ENCODE results near the gene PCCB. TPM values are rescaled to one million over a fixed set of nuclear protein-coding genes. Genes with fewer than 3 reads are reported as not detected.
"Not testable (repeated sequence)": the region's sequence is repeated elsewhere in the genome, so short reads cannot be mapped to it uniquely, and the experiment has no call there.

Gene PCCB
- 10 to 100 TPM; 12.1 to 12.4 TPM for total RNA-seq
- polyA plus RNA-seq = 10 to 100 TPM; 26.3 to 47.1 TPM

- Mint-ChIP-seq H3K27ac (peak within 1 kb of the TSS; percentile 75 to 94 (median 90)), H3K36me3 (peaks cover 0 to 1% of the 10 kb centered on the region in 2 donors), H3K27me3 (no peaks in the 10 kb centered on the region), H3K4me3 (peak within 1 kb of the TSS; percentile 85 to 93 (median 90)), H3K9me3 (no peaks in the 10 kb centered on the region), H3K4me1 (peaks cover 15 to 26% (median 19%) of the 10 kb centered on the region in 4 donors)
- intact Hi-C loops (cut with micrococcal nuclease) = loop anchor here (1.0 to 5.0 kb wide), 7 partner anchors 54 to 764 kb away; partner anchors contain the start of genes MSL2 and STAG1
- DNase-seq = peak; percentile 93 to 96 (median 94)
- H3K27me3 ChIP-seq (ENCODE audit: insufficient read depth, low read length) = no peaks in the 10 kb centered on the region
- peak within 1 kb of the TSS; percentile 43 to 77 for H3K4me3 ChIP-seq (ENCODE audit: low read length in 2 of 2)
- ChIA-PET POLR2A (ENCODE audit: partially characterized antibody) (interaction anchor here (0.7 to 5.6 kb wide), 6 partner anchors 54 to 502 kb away, joined by 3 to 76 read pairs (median 4); partner anchors contain the start of genes MSL2 and STAG1), CTCF (ENCODE audit: partially characterized antibody) (interaction anchor here (0.7 to 4.2 kb wide), 5 partner anchors 8 to 764 kb away, joined by 3 to 45 read pairs (median 4); partner anchors contain the start of genes MSL2 and STAG1)
- H3K36me3 ChIP-seq (ENCODE audit: insufficient read depth, low read length) = no peaks in the 10 kb centered on the region
- peaks cover 17% of the 10 kb centered on the region for H3K4me1 ChIP-seq (ENCODE audit: insufficient read depth, low read length)
- no peaks in the 10 kb centered on the region for H3K9me3 ChIP-seq (ENCODE audit: control insufficient read depth in 1 of 2, low read length in 2 of 2)
- H3K27ac ChIP-seq (ENCODE audit: low read depth, low read length) = peak within 1 kb of the TSS; percentile 75
Observed at GRCh38 chr3:136250059-136250902, at the start of gene PCCB. Gene PCCB (plus strand): TSS chr3:136250340. CDS start chr3:136250376, 36 bp downstream.

GRCh38 chr3:136207489-136208115 lies 42.5 kb upstream of the PCCB start:
- Histone ChIP-seq H3K9me3 (ENCODE audit: control insufficient read depth in 1 of 2, low read length in 2 of 2) (no peaks in the 10 kb centered on the region), H3K4me3 (ENCODE audit: low read length in 2 of 2) (no peak overlapping the region), H3K4me1 (ENCODE audit: insufficient read depth, low read length) (no peaks in the 10 kb centered on the region), H3K27me3 (ENCODE audit: insufficient read depth, low read length) (no peaks in the 10 kb centered on the region), H3K27ac (ENCODE audit: low read depth, low read length) (no peak overlapping the region), H3K36me3 (ENCODE audit: insufficient read depth, low read length) (no peaks in the 10 kb centered on the region)
- Mint-ChIP-seq H3K9me3 (no peaks in the 10 kb centered on the region), H3K36me3 (no peaks in the 10 kb centered on the region), H3K27ac (peak overlapping the region in 1 of 7 donors; percentile 0), H3K4me1 (no peaks in the 10 kb centered on the region), H3K27me3 (peaks cover 10 to 13% of the 10 kb centered on the region in 2 donors), H3K4me3 (no peak overlapping the region)
- DNase-seq = no peak
- CTCF ChIA-PET (ENCODE audit: partially characterized antibody) = interaction anchor here (3.1 kb wide), 1 partner anchor 10 kb away, joined by 9 read pairs; no protein-coding TSS in a partner anchor
- POLR2A ChIA-PET (ENCODE audit: partially characterized antibody) = no interaction called here
- intact Hi-C loops (cut with micrococcal nuclease) = no loop called here

GRCh38 chr3:136209921-136210320 lies 40.2 kb upstream of the PCCB start:
- Histone ChIP-seq H3K4me1 (ENCODE audit: insufficient read depth, low read length) (no peaks in the 10 kb centered on the region), H3K27ac (ENCODE audit: low read depth, low read length) (no peak overlapping the region), H3K4me3 (ENCODE audit: low read length in 2 of 2) (no peak overlapping the region), H3K27me3 (ENCODE audit: insufficient read depth, low read length) (no peaks in the 10 kb centered on the region), H3K36me3 (ENCODE audit: insufficient read depth, low read length) (no peaks in the 10 kb centered on the region), H3K9me3 (ENCODE audit: control insufficient read depth in 1 of 2, low read length in 2 of 2) (no peaks in the 10 kb centered on the region)
- H3K9me3 Mint-ChIP-seq = no peaks in the 10 kb centered on the region
- no peaks in the 10 kb centered on the region for H3K36me3 Mint-ChIP-seq
- no peaks in the 10 kb centered on the region for H3K4me1 Mint-ChIP-seq
- H3K27ac Mint-ChIP-seq = no peak overlapping the region
- no peak overlapping the region for H3K4me3 Mint-ChIP-seq
- POLR2A ChIA-PET (ENCODE audit: partially characterized antibody) = no interaction called here
- CTCF ChIA-PET (ENCODE audit: partially characterized antibody) = no interaction called here
- peaks cover 13 to 14% of the 10 kb centered on the region in 2 donors for H3K27me3 Mint-ChIP-seq
- no peak for DNase-seq
- intact Hi-C loops (cut with micrococcal nuclease) = no loop called here

GRCh38 chr3:136211547-136211946 lies 38.6 kb upstream of the PCCB start:
- DNase-seq = no peak
- Histone ChIP-seq H3K4me1 (ENCODE audit: insufficient read depth, low read length) (no peaks in the 10 kb centered on the region), H3K9me3 (ENCODE audit: control insufficient read depth in 1 of 2, low read length in 2 of 2) (no peaks in the 10 kb centered on the region), H3K27ac (ENCODE audit: low read depth, low read length) (no peak overlapping the region), H3K36me3 (ENCODE audit: insufficient read depth, low read length) (no peaks in the 10 kb centered on the region), H3K4me3 (ENCODE audit: low read length in 2 of 2) (no peak overlapping the region), H3K27me3 (ENCODE audit: insufficient read depth, low read length) (no peaks in the 10 kb centered on the region)
- Mint-ChIP-seq H3K9me3 (no peaks in the 10 kb centered on the region), H3K4me1 (no peaks in the 10 kb centered on the region), H3K4me3 (no peak overlapping the region), H3K36me3 (no peaks in the 10 kb centered on the region), H3K27ac (no peak overlapping the region), H3K27me3 (peaks cover 9 to 10% of the 10 kb centered on the region in 2 donors)
- CTCF ChIA-PET (ENCODE audit: partially characterized antibody) = no interaction called here
- POLR2A ChIA-PET (ENCODE audit: partially characterized antibody) = no interaction called here
- intact Hi-C loops (cut with micrococcal nuclease) = no loop called here

- H3K27ac ChIP-seq (ENCODE audit: low read depth, low read length); DNase-seq; H3K27ac Mint-ChIP-seq; H3K27me3 ChIP-seq (ENCODE audit: insufficient read depth, low read length); POLR2A ChIA-PET (ENCODE audit: partially characterized antibody); CTCF ChIA-PET (ENCODE audit: partially characterized antibody); H3K4me3 ChIP-seq (ENCODE audit: low read length in 2 of 2); H3K9me3 ChIP-seq (ENCODE audit: control insufficient read depth in 1 of 2, low read length in 2 of 2); H3K36me3 ChIP-seq (ENCODE audit: insufficient read depth, low read length); H3K4me1 ChIP-seq (ENCODE audit: insufficient read depth, low read length); intact Hi-C loops (cut with micrococcal nuclease); H3K36me3 Mint-ChIP-seq; H3K4me1 Mint-ChIP-seq; H3K4me3 Mint-ChIP-seq: not testable (repeated sequence)
- H3K9me3 Mint-ChIP-seq = peaks cover 0 to 15% (median 3%) of the 10 kb centered on the region in 8 donors
- peaks cover 0 to 11% of the 10 kb centered on the region in 2 donors for H3K27me3 Mint-ChIP-seq
Observed at GRCh38 chr3:136222746-136223145, 27.4 kb upstream of the PCCB start.

GRCh38 chr3:136232413-136232812 lies 17.7 kb upstream of the PCCB start:
- ChIA-PET CTCF (ENCODE audit: partially characterized antibody) (no interaction called here), POLR2A (ENCODE audit: partially characterized antibody) (no interaction called here)
- DNase-seq = no peak
- Histone ChIP-seq H3K4me1 (ENCODE audit: insufficient read depth, low read length) (no peaks in the 10 kb centered on the region), H3K27ac (ENCODE audit: low read depth, low read length) (no peak overlapping the region), H3K36me3 (ENCODE audit: insufficient read depth, low read length) (no peaks in the 10 kb centered on the region), H3K27me3 (ENCODE audit: insufficient read depth, low read length) (no peaks in the 10 kb centered on the region), H3K4me3 (ENCODE audit: low read length in 2 of 2) (no peak overlapping the region), H3K9me3 (ENCODE audit: control insufficient read depth in 1 of 2, low read length in 2 of 2) (no peaks in the 10 kb centered on the region)
- Mint-ChIP-seq H3K4me3 (no peak overlapping the region), H3K4me1 (no peaks in the 10 kb centered on the region), H3K27me3 (peaks cover 0 to 2% of the 10 kb centered on the region in 2 donors), H3K27ac (no peak overlapping the region), H3K36me3 (no peaks in the 10 kb centered on the region), H3K9me3 (peaks cover 0 to 2% (median 0%) of the 10 kb centered on the region in 8 donors)
- intact Hi-C loops (cut with micrococcal nuclease) = no loop called here

- H3K27ac Mint-ChIP-seq = no peak overlapping the region
- Histone ChIP-seq H3K9me3 (ENCODE audit: control insufficient read depth in 1 of 2, low read length in 2 of 2) (no peaks in the 10 kb centered on the region), H3K36me3 (ENCODE audit: insufficient read depth, low read length) (no peaks in the 10 kb centered on the region), H3K27ac (ENCODE audit: low read depth, low read length) (no peak overlapping the region), H3K27me3 (ENCODE audit: insufficient read depth, low read length) (no peaks in the 10 kb centered on the region), H3K4me1 (ENCODE audit: insufficient read depth, low read length) (no peaks in the 10 kb centered on the region), H3K4me3 (ENCODE audit: low read length in 2 of 2) (no peak overlapping the region)
- DNase-seq = no peak
- H3K27me3 Mint-ChIP-seq = peaks cover 5 to 7% of the 10 kb centered on the region in 2 donors
- intact Hi-C loops (cut with micrococcal nuclease) = no loop called here
- POLR2A ChIA-PET (ENCODE audit: partially characterized antibody) = no interaction called here
- H3K4me1 Mint-ChIP-seq = peaks cover 0 to 1% (median 0%) of the 10 kb centered on the region in 4 donors
- H3K4me3 Mint-ChIP-seq = no peak overlapping the region
- H3K9me3 Mint-ChIP-seq = peaks cover 0 to 2% (median 0%) of the 10 kb centered on the region in 8 donors
- H3K36me3 Mint-ChIP-seq = no peaks in the 10 kb centered on the region
- CTCF ChIA-PET (ENCODE audit: partially characterized antibody) = interaction anchor here (0.7 kb wide), 1 partner anchor 47 kb away, joined by 4 read pairs; no protein-coding TSS in a partner anchor
Observed at GRCh38 chr3:136235545-136235944, 14.6 kb upstream of the PCCB start.
